HepG2 (cell line): ENCODE measurements around the gene LDLRAD3.

Experiments
- ATF3 ChIP-seq: sonication (generic); formaldehyde crosslinking; IDR thresholded peaks from 2 replicates; pipeline ENCODE4 v1.4.0; 2020; ENCODE audit warnings: missing genetic modification reagents
- CHD2 ChIP-seq: IDR thresholded peaks from 2 replicates; pipeline ENCODE4 v1.6.1; 2011; ENCODE audit warnings: low read depth, low read length, improper control_type of control experiment
- CREB1 ChIP-seq, 2 experiments: fragments of 450-650 bp in 1 of 2; IDR thresholded peaks; 2 replicates each; pipeline ENCODE4 v1.6.1; 2016 to 2017; ENCODE audit warnings: control low read depth in 1 of 2, mild to moderate bottlenecking in 1 of 2, missing compliant biosample characterization in 1 of 2, missing genetic modification characterization in 1 of 2
- CTCF ChIP-seq: sonication (generic); formaldehyde crosslinking; IDR thresholded peaks from 2 replicates; pipeline ENCODE4 v1.5.0; 2020; ENCODE audit warnings: mild to moderate bottlenecking, missing genetic modification reagents, moderate library complexity
- FOSL1 ChIP-seq: sonication (generic); formaldehyde crosslinking; IDR thresholded peaks from 2 replicates; pipeline ENCODE4 v1.9.0; 2021; ENCODE audit warnings: missing genetic modification reagents, borderline replicate concordance
- RXRB ChIP-seq: IDR thresholded peaks from 2 replicates; pipeline ENCODE4 v1.6.1; 2016; ENCODE audit warnings: borderline replicate concordance, missing genetic modification reagents, missing compliant biosample characterization
- SNRNP70 ChIP-seq: fragments of 200-400 bp; formaldehyde crosslinking; IDR thresholded peaks from 2 replicates; pipeline ENCODE4 v1.6.1; 2017; ENCODE audit warnings: mild to moderate bottlenecking, low read depth, low read length, moderate library complexity
- SP2 ChIP-seq: sonication (generic); formaldehyde crosslinking; IDR thresholded peaks from 2 replicates; pipeline ENCODE4 v1.5.1; 2020; ENCODE audit warnings: mild to moderate bottlenecking, missing genetic modification reagents
- ZNF224 ChIP-seq: sonication (generic); formaldehyde crosslinking; IDR thresholded peaks from 2 replicates; pipeline ENCODE4 v1.5.0; 2020; ENCODE audit warnings: mild to moderate bottlenecking, missing genetic modification reagents
- ZNF318 ChIP-seq: sonication (generic); formaldehyde crosslinking; IDR thresholded peaks from 2 replicates; pipeline ENCODE4 v1.4.0; 2020; ENCODE audit warnings: mild to moderate bottlenecking, missing genetic modification reagents
- ZNF350 ChIP-seq: sonication (generic); formaldehyde crosslinking; IDR thresholded peaks from 2 replicates; pipeline ENCODE4 v1.4.0; 2020; ENCODE audit warnings: mild to moderate bottlenecking, low read depth, missing genetic modification reagents, borderline replicate concordance
- ZNF777 ChIP-seq: sonication (generic); formaldehyde crosslinking; IDR thresholded peaks from 2 replicates; pipeline ENCODE4 v1.4.0; 2020; ENCODE audit warnings: missing genetic modification reagents
- ZNF891 ChIP-seq: sonication (generic); formaldehyde crosslinking; IDR thresholded peaks from 2 replicates; pipeline ENCODE4 v1.5.0; 2020; ENCODE audit warnings: mild to moderate bottlenecking, missing genetic modification reagents
- TF ChIP-seq, protein P1 (sequence below): IDR thresholded peaks from 2 replicates; pipeline ENCODE4 v1.6.1; 2012; ENCODE audit warnings: inconsistent platforms

GRCh38 chr11:35974882-35975589 is 31.2 kb downstream of the LDLRAD3 start:
- TF ChIP-seq ATF3 (no peak), SP2 (no peak), CTCF (CRISPR knock-in tag) (no peak), SNRNP70 (no peak), ZNF224 (CRISPR knock-in tag) (no peak), CREB1 (IDR thresholded peaks at IDR 0.05) (no peak), CREB1 (CRISPR knock-in tag; IDR thresholded peaks at IDR 0.05) (no peak), ZNF891 (CRISPR knock-in tag) (no peak), ZNF777 (CRISPR knock-in tag) (no peak), RXRB (CRISPR knock-in tag) (no peak), ZNF318 (CRISPR knock-in tag) (no peak), ZNF350 (CRISPR knock-in tag) (no peak), FOSL1 (CRISPR knock-in tag) (no peak), CHD2 (no peak)
- TF ChIP-seq, protein P1, sequence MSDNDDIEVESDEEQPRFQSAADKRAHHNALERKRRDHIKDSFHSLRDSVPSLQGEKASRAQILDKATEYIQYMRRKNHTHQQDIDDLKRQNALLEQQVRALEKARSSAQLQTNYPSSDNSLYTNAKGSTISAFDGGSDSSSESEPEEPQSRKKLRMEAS, result no peak
